ENCODE measurements around the gene ENTPD3.

ENTPD3 gene

DNA sequence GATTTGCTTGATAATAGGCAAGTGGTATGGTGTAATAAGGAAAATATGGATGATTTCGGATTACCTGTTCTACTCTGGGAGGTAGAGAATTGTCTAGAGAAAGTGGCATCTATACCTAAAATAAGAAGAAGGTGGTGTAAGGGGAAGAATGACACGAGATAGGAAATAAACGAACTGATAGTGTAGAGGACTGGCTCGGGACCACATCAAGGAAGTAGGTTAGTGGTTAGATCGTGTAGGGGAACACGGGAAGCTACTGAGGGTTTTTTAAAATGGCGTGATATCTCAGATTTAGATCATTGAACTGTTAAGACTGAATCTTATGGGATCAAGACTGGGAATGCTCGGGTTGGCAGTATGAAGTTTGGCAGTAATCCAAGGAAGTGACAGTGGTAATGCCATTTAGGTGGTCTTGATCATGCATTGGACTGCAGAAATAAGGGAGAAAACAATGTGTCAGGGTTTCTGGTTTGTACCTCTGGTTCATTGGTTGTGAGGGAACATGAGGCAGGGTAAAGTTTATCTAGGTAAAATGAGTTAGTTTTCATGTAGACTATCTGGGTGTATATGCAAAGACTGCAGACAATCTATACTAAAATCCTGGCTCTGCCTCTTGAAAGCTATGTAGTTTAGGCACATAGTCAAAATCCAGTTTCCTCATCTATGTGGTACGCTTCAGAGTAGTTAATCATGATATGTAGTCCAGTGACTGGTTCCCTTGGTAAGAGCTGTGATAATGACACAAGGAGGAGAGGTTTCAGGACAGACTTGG is 77.5 kb downstream of the ENTPD3 start:
- DNase-seq: peak; percentile 30

DNA sequence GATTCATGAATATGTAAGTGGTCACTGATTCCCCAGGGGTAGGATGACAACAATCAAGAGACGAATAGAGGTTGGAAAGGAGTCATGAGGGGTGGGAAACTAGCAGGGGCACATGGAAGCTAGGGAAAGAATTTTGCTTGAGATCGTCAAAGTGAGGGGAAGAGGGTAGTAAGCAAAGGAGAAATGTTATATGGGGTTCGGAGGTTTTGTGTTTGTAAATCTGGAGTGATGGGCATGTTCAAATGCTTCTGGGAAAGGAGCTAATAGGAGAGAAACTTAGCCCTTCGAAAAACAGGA is 78.1 kb downstream of the ENTPD3 start:
- DNase-seq: no peak

DNA sequence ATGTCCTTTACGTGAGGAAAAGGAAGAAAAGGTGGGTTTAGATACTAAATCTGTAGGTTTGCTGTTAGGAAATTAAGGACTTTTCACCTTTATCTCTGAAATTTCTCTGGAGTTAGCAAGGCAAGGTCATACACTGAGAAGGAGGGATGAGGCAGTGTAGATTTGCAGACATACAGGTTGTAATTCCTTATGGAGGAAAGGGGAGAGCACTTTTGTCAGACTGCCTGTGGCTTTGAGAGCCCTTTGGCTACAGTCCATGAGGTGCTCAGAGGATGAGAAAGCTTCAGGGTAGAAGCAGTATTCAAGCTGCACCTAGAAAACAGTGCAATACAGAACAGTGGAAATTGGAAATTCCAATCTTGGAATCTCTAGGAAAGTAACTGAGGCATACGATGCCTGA is 78.5 kb downstream of the ENTPD3 start:
- DNase-seq: no peak

DNA sequence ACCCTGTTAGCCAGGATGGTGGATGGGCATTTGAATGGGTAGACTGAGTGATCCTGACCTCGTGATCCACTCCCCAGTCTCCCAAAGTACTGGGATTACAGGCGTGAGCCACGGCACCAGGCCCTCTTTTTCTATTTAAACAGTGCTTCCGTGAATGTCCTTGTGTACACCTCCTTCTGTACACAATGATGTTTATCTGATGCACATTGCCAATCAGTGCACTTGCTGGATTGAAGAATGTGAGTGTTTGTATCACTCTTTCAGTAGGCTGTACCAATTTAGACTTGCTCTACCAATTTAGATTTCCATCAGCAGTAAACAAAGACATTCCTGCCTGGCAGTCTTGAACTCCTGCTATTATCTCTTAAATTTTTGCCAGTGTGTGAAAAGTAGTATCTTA is 81.0 kb downstream of the ENTPD3 start:
- DNase-seq: no peak

DNA sequence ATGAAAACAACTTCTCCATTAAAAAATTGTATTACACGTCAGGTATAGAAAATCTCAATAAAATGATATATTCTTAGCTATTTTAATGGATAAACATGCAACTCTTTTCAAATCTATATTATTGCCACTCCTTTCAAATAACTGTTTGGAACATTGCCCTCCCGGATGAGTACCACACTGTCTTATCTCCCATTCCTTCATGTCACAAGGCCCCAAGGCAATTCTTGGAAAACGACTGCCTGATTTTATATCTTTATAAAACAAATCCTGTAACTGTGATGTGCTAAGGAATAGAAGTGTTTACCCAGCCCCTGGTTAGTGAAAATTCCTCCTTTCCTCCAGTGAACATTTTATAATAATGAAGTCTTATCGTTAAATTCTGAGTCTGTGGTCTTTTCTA is 83.7 kb downstream of the ENTPD3 start:
- DNase-seq: no peak

DNA sequence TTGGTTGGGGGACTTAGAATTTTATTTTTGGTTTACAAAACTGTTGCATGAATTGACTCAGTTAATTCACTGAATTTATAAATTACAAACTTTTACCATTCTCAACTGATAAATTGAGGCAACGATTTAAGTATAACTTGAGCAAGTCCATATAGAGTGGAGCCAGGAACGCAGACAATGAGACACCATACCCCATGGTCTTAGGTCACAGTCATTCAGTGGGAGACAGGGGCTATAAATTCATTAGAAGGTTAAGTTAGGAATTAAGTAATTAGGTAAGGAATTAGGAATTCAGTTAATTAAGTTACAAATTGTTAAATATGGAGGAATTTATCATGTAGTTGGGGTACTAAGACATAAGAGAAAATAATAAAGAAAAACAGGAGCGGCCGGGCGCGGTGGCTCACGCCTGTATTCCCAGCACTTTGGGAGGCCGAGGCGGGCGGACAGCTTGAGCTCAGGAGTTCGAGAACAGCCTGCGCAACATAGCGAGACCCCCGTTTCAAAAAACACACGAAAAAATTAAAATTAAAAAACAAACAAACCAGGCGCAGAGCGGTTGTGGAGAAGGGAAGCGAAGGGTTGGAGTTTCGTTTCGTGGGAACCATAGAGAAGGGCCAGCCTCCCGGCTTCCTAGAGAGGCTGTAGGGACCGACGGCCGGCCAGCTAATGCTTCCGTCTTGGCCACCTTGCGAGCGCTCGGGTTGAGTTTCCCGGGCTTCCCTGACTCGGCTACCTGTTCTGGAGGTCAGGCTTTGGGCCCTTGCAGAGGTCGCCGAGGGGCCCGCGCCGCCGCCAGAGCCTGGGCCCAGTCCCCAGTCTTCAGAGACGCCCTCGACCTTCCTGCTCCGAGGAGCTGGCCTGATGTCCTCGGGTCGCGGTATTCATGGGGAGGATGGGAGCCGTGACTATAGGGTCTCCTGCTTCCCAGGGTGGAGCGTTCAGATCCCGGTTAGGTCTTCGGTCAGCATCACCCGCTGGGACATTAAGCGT is 89.8 kb downstream of the ENTPD3 start, which contains the start of gene ZNF619:
Gene ZNF619, plus strand, starts transcription at position 645 of the 993 bp plus-strand sequence. CDS start 858 bp downstream, outside the sequence.
- DNase-seq: peak; percentile 71

DNA sequence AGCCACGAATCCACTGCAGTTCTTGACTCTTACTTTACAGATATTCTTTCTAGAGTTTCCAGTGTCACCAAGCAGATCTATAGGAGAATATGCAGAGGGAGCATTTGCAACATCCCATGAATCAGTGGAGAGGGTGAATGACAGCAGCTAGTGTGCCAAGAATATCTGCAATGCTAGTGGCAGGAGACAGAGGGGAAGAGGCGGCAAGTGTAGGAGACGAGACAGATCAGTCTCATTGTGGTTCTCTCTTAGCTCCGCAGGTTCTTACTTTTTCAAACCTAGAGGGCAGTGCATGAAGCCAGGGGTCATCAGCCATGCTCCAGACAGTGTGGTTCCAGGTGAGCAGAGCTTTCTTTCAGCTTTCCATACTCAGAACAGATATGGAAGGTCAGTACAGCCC is 90.7 kb downstream of the ENTPD3 start:
- no peak for DNase-seq

All from CD4-positive, alpha-beta T cell treated with Interleukin-6 for 4 hours (primary cell).